Stimulated activated CD4-positive, alpha-beta T cell treated with anti-CD3 and anti-CD28 coated beads, Interleukin-15, amount 100 ng/mL, for 48 hours (primary cell): ENCODE measurements around the gene HTRA3.

Source experiments
- DNase-seq, 2 donors: peaks; one replicate each; pipeline ENCODE4 v3.0.0-alpha.2; 2020; ENCODE audit warnings: low read depth in 2 of 2

HTRA3 gene

DNA sequence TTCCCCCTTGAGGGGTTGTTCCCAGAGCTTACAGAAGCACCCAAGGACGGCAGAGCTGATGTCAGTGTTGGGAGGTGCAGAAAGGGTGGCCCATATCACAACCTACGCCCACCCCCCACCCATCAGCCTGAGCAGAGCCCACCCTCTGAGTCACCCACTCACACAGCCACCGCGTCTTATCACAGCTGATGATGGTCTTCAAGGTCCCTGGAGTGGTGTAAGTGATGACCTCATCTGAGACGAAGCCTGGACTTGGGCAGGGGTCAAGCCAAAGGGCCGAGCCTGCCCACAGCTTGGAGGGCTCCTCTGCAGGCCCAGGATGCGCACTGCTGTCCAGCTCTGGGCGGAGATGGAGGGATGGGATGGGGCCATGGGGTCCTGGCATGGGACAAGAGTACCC, 3.0 kb upstream of the HTRA3 start:
- DNase-seq = no peak

DNA sequence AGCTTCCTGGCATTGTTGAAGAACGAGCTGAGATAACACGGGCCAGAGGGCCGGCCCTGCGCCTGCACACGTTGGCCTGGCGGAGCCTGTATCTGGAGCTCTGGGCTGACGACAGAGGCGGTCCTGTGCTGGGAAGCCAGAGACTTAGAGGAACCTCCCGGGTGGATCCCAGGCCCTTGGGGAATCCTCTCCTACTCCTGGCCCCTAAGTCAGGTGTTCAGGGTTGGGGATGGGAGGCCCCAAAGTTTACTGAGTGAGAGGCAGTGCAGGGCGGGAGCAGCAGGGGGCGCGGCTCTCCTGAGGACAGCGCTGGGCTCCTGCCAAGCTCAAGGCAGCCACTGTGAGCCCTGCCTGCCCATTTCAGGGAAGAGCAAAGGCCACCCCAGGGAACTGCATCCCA, 2.5 kb upstream of the HTRA3 start:
- DNase-seq = peak; percentile 11 to 23

DNA sequence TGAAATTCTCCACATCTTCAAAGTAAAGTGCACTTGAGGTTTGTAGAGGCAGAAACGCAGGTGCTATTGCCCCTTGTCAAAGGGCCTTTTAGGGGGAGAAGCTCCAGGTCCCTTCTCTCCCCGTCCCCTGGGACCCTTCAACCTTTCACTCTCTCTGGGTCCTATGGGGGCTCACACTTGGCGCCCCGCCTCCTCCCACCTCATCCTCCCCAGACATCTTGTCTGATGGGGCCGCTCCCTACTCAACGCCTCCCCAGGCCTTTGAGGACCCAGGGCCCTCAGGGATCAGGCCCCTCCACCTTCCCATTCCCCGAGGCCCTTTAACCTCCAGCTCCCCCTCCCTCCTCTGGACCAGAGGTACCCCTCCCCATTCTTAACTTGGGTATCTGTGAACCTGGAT, 1.3 kb upstream of the HTRA3 start:
- no peak for DNase-seq

DNA sequence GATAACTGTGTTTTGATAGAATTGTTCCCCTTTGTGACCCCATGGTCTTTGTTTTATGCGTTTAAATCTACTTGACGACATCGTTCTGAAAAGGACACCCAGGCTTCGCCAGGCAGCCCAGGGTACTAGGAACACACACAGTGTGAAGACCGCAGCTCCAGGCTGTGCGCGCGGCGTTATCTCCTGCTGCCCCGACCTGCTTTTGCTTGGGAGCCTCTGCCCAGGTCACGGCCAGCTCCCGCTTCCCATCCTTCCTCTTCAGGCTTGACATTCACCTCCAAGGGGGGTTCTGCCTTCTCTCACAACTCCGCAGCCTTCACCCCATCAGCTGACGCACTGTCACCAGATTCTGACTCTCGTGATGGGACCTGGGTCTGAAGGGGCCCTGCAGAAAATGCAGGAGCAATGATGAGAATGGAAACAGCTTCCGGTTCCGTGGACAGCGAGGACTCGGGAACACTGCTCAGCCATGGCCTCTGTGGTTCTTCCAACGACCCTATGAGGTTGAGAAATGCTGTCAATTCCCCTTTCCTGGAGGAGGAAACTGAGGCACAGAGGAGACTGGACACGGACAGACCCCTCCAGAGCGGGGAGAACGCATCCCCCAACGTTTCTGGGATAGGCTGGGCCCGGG, 536 bp upstream of the HTRA3 start:
- no peak for DNase-seq

DNA sequence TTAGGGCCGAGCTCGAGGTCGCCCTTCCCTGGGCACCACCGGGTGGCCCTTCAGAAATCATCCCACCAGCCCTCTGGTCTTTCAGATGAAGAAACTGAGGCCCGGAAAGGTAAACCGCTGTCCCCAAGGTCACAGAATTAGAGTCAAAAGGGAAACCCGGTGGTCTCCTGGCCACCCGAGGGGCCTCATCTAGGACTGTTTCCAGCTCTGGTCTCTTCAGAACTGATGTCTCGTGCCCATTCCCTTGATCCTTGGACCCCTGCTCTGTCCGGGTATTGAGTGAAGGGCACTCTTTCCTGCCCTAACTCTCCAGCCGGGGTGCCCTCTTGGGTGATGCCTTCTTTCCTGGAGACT, 841 bp downstream of the HTRA3 start:
- no peak for DNase-seq

DNA sequence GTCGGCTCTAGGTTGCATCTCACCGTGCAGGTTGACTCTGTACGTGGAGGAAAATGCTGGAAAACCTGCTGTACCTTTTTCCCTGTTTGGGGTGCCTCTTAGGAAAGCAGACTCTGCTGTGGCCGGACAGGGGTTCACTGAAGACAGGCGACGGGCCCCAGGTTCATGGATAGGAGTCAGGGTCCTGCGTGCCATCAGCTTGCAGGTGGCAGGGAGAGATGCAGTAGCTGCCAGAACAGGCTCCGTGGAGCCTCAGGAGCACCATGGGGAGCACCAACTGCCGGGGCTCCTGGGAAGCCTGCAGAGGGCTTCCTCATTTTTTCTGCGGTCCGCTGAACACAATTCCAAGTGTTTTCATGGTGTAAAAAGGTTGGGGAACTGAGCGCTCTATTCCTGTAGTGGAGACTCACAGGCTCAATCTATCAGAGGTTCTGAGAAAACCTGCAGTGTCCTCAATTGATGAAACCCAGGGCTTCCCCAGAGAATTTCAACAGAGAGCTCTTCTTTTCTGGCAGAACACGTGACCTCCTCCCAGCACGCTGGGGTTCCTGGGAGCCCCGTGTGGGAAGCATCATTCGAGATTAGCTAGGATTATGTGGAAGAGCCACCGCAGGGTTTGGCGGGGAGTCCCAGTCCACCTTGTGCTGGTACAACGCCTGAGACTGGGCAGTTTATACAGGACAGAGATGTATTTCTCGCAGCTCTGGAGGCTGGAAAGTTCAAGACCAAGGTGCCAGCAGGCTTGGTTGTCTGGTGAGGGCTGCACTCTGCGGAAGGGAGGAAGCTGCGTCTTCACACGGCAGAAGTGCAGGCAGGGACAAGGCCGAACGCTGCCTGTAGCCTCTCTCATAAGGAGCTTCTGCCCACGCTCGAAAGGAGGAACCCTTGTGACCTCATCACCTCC, 1.6 kb downstream of the HTRA3 start:
- no peak for DNase-seq

DNA sequence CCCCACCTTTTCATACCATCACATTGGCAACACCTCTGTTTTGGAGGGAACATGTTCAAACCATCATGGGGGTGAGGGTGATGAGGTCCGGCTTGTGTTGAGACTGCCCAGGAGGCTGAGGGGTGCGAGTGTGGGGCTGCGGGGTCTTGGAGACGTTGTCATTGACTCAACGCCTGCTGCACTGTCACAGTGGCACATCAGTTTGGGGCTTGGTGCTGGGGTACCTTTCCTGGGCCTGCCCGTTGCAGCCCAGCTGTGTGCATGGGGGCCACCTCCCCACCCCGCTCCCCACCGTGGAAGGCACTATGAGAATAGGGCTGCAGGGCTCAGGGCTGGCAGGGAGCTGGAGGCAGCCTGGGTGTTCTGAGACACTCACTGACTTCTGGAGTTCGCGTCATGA, 2.3 kb downstream of the HTRA3 start:
- DNase-seq = no peak

DNA sequence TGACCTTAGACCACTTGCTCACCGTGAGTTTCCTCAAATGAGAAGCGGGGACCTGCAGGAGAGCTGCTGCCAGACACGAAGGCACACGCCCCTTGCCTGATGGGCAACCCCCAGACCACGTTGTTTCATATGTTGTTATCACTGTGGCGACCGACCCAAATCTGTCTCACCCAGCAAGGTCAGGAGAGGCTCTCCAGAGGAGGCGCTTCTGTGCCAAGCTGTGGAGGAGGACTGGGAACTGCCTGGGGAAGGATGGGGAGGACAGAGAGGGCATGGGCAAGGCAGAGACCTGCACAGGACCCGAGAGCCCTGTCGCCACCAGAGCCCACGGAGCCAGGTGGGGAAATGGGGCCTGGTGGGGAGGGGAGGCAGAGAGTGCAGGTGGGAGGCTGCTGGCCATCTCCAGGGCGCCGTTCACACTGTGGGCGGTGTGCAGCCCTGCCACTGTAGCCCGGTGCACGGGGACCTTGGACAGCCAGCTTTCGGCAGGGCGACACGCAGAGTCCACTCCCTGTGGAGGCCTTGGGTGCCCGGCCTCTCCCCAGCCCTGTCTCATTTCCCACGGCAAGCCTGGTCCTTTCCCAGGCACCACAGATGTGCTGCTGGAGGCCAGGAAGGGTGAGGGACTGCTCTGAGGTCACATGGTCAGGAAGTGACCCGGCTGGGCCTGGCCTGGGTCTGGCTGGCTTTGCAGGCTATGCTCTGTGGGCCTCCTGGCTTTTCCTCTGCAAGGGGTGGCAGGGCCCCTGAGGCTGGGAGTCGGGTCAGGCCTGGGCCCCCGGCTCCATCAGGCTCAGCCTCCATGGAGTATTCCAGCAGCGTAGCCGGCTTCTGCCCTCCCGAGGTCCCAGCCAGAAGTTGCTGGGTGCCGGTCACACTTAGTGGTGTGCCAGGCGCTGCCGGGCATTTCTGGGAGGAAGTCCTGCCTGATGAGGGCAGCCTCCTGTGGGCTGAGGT, 3.2 kb downstream of the HTRA3 start:
- no peak for DNase-seq

DNA sequence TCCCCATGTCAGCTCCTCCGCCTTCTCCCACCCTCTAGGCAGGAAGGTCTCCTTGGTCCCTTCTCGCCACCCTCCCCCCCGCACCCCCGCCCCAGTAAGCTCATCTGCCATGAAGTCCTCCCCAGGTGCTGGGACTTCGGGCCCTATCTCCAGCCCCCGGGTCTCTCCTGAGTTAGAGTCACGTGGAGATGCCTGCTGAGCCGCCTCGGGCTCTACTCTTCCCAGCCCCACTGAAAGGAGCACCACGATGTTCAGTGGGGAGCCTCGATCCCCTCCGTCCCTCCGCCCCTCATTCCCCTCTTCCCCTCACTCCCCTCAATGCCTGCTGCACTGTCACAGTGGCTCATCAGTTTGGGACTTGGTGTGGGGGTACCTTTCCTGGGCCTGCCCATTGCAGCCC, 3.9 kb downstream of the HTRA3 start:
- DNase-seq = no peak

DNA sequence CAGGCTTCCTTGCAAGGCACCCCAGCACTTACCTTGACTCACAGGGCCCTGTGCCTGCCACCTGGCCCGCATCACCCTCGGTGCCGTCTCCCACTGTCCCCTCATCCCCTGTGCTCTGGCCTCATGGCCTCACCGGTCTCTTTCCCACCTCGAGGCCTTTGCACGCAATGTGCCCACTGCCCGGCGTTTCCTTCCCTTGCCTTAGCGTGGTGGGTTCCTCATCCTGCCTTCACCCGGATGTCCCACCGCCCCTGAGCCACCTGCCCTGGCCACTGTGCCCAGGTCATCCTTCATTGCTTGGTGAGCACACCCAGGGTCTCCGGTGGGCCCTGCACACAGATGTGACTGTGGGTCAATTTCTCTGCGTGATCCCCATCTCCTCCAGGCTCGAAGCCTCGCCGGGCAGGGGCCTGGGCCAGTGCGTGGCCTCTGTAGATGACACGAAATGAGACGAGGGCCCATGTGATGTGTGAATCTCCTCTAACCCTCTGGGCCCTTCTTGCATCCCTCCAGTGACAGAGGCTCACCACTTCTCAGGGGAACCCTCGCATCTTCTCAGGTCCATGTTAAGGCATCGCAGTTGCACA, 4.6 kb downstream of the HTRA3 start:
- no peak for DNase-seq

DNA sequence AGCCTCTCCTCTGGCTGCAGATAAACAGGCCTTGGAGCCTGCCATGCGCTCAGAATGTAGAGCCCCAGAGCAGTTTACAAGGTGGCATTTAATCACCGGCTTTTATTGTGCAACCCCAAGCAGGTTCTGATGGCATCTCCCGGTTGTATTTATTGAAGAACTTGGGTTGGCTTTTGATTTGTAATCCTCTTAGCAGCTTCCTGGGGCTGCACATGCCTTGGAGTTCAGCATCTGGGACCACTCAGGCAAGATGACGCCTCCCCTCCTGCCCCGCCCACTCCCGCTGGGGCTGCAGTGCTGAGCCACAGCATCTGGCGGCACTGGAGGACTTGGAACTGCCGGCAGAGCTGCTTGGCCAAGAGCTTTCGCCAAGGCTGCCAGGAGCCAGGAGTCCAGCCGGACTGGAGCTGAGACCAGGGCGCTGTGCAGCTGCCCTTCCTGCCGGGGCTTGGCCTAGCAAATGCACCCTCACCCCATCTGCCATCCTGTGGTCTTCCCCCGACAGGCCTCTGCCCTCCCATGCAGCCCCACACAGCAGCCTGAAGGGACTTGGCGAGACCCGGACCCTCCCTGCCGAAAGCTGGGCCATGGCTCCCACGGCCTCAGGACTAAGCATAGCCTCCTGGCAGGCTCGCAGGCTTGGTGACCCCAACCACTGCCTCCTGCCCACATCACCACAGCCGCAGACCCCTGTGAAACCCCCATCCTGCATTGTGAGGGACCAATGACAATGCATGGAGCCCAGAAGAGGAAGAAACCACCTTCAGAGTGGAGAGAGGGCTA, 5.4 kb downstream of the HTRA3 start:
- DNase-seq = no peak

DNA sequence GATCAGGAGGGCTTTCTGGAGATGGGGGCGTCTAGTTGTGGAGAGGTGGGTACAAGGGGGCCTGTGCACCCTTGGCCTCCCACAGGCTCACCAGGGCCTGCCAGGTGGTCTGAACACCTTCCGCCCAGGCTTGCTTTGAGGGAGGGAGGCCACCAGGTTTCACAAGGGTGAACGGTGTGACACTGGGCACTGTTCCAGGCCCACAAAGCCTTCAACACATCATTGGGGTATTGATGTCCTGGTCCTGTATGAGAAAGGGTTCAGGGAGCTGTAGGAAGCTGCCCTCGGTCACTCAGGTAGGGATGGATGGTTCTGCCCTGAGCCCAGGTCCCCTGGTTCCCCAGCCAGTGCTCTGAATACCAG, 6.0 kb downstream of the HTRA3 start:
- DNase-seq = no peak

DNA sequence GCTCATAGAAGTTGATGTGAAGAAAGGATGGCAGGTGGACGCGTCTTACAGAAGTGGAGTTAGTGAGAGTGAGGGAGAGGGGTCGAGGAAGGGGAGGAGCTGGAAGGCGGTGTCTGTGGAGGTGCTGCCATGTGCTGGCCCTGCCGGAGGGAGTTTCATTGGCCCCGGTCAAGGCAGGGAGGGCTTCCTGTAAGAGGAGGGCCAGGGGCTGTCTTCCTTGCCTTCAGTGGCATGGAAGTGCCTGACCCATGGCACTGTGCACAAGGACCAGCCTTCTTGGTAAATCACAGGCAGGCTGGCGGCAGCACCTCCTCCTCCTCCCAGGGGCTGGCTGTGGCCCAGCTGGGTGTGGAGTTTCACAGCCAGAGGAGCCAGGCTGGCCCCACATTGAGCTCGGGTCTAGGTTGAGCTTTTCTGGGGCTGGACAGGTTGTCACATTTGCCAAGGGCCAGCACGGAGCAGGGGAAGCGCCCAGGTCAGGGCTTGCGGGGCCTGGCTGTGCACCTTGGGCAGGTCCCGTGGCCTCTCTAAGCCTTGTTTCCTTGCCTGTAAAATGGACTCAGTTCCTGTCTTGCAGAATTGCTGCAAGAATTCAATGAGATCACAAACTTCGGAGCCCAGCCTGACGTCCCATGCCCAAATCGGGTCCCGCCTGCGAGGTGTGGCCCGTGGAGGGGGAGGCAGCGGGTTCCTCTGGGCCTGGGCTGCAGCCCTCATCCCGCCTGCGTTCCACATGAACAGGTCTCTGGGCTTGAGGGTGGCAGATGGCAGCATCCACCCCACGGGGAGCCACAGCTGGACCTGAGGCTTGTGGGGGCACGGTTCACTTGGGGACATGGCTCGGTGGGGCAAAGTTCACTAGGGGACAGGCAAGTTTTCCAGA, 7.0 kb downstream of the HTRA3 start:
- DNase-seq = no peak

DNA sequence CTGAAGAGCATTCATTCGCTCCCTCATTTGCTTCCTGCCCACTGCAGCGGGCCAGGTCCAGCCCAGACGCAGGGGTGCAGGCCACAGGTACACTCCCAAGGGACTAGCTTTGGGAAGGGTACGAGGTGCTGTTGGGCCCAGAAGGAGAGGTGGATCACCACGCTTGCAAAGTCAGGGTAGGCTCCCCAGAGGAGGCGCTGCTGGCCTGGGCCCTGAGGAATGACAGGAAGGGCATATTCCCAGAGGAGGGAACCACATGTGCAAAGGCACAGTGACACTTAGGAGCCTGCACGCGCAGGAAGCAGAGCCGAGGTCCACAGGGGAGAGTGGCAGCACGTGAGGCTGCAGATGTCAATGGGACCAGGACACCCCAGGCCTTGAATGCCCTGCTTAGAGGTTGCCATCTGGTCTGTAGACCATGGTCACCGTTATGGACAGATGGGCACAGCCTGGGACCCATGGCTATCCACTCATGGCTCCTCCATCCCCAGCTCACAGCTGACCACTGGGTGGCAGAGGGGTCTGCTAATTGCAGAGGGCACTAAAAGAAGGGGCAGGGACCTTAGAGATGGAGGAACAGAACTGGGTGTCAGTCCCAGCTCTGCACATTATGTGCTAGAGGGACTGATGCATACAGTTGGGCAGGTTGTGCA, 7.9 kb downstream of the HTRA3 start:
- DNase-seq = no peak

DNA sequence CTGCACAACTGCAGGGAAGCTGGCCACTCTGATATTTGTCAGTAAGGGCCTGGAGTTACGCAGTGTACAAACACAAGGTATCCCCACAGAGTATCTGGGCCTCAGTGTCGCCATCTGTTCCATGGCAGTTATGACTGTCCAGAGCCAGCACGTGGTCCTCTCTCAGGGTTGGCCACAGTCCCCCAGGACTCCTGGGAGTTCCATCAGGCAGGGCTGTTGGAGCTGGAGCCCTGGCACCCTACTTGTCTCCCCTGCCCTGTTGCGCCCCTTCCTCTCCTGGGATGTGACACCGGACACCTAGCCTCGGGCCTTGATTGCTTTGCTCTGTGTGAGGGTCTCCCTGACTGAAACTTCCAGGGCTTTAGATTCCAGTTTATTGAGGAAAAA, 8.4 kb downstream of the HTRA3 start:
- no peak for DNase-seq

DNA sequence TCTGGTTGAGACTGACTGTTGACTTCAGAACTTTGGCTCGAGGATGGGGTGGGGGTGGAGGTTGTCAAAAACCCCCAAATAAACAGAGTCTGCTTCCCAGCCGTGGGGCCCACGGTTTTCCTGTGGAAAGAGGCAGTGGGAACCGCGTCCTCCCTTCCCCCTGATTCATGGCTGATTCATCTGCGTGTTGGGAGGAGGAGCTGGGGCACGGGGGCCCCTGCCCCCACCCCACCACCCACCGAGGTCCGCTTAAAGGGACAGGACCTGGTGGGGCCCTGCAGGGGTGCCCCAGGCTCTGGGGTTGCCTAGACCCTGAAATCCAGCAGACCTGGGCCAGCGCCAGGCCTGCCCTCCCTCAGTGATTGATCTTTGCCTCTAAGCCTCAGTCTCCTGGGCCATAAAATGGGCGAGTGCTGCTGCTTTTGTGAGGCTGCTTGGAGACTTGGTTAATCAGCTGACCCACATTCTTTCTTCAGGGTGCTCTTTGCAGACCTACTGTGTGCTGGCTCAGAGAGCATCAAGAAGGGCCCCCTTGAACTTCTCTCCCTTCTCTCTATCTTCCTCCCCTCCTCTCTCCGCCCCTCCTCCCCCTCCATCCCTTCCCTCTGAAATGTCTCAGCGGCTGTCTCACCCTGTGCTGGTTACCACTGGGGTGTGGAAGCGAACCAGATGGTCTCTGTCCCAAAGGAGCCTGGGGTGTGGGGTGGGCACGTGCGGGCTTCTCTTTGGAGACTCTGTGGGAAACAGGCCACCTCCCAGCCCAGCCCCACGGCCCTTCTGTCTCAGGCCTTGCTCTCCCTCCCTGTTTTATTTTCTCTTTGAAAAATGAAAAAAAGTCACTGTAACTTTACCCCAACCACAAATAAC, 9.1 kb downstream of the HTRA3 start:
- DNase-seq = no peak

DNA sequence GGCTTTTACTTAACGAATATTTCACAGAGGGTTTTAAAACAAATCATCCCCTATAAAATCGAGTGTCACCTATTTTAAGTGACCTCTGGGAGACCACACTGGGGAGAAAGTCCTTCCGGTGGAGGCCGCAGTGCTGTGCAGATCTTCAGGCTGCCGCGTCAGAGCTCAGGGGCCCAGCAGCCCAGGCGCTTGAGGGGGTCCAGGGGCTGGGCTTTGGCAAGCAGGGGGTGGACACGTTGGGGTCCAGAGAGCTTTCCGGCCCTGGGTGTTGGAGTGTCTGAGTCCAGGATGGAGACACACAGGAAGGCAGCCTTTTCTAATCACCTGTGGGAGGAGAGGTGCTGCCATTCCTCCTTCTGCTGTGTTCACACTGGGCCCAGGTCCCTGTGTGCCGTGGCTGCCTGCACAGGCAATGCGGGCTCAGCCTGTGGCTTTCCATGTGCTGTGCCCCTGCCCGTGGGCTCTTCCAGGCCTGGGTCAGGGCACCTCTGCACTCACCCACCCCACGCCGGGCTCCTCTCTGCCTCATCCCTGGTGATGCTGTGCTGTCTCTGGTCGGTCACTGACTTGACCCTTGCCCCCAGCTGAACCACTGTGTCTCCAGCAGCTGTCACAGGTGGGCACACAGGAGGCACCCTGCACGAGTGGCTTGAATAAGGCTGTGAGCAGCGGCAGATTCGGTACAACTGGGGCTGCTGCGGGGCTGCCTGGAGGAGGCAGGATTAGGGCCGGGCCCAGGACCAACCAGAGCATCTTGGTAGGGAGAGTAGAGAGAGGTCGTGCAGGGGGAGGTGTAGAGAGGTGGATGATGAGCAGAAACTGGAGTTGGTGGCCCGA, 10.0 kb downstream of the HTRA3 start:
- DNase-seq = no peak
